GM19328 (cell line): ENCODE measurements around the gene BRAF.
"Not testable (repeated sequence)": the region's sequence is repeated elsewhere in the genome, so short reads cannot be mapped to it uniquely, and the experiment has no call there.

Experiments used
- ATAC-seq: cut with Tn5 transposase; IDR thresholded peaks from one replicate; pipeline ENCODE4 v1.9.1; 2021; ENCODE audit warnings: mild to moderate bottlenecking, moderate library complexity; ENCODE audit not compliant: unreplicated experiment

BRAF gene

GRCh38 chr7:140669862-140670261 lies 254.9 kb downstream of the BRAF start:
- not testable (repeated sequence) for ATAC-seq

GRCh38 chr7:140669352-140669751 lies 255.4 kb downstream of the BRAF start:
- ATAC-seq, result no peak
